ENCODE results near the gene LRMDA.

The LRMDA gene

DNA sequence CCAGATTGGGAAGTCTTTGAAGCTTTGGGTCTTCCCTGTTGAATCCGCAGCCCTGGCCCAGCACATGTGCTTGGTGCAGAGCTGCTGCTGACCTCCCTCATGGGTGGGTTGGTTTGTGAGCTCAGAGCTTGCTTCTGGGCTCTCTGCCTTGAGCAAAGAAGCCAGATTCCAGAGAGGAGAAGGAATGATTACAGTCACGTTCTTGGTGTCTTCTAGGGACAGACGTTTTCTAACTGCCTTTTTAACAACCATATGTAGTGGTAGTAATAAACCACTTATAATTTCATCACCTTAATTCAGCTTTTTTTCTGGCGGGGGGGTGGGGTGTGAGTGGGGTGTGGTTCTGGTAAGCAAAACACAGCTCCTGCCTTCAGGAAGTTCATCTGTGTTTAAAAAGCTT lies 39.5 kb downstream of the LRMDA start:
- DNase-seq (ENCODE audit: low read depth in 2 of 3, low spot score in 1 of 3): no peak

DNA sequence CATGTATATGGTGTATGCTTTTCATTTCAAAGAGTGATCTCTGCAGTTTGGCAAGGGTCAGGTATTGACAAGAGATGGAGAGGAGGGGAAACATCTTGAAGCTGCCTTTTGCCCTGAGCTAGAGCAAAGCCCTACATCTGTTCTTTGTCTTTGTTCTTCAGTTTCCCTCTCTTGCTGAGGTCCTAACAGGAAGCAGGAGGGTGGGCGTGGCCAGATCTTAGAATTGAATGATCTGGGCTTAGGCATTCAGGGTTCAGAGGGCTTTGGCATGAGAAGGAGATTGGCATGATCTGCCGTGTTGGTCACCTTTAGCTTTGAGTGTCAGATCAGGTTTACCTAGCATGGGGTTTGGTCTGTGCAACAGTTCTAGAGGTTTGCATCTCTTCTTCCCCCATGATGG lies 41.3 kb downstream of the LRMDA start:
- no peak for DNase-seq (ENCODE audit: low read depth in 2 of 3, low spot score in 1 of 3)

- DNase-seq (ENCODE audit: low read depth in 2 of 3, low spot score in 1 of 3): no peak
Observed at GRCh38 chr10:75474106-75474505, 42.7 kb downstream of the LRMDA start.

DNA sequence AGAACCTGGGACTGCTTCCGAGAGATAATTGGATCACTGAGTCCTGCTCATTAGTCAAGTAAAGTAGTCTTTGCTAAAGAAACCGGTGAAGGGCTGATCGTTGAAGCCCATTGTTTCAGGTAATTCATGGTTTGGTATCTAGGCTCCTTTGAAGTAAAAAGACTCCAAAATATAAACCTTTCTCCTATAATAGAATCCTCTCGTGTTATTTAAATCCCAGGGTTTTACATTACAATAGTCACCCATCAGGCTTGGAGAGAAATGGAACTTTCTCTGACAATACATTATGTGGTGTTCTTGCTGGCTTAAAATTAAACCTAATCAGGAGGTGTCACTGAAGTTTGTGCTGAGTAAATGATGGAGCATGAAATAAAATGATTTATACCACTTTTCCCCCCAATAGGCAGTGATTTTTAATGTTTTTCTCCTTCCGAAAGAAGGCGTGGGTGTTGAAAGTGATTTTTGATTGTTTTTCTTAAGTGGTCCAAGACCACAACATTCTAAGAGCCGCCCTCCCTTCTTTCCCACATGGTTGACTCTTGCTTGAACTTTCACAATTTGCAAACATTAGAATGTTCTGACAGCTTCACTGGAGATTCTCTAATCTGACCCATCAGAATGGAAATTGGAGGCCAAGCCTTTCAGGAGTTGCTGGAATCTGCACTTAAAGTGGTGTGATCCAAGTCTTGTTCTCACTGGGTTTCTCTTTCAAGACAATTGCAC lies 44.2 kb downstream of the LRMDA start:
- DNase-seq (ENCODE audit: low read depth in 2 of 3, low spot score in 1 of 3): no peak

GRCh38 chr10:75476569-75476968 lies 45.1 kb downstream of the LRMDA start:
- DNase-seq (ENCODE audit: low read depth in 2 of 3, low spot score in 1 of 3): no peak

DNA sequence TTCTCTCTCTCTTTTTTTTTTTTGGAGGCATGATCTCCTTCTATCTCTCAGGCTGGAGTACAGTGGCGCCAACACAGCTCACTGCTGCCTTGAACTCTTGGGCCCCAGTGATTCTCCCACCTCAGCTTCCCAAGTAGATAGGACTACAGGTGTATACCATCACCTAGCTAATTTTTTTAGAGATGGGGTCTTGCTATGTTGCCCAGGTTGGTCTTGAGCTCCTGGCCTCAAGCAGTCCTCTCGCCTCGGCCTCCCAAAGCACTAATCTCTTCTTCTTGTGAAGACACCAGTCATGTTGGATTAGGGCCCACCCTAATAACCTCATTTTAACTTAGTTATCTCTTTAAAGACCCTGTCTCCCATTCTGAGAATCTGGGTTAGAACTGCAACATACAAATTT lies 45.6 kb downstream of the LRMDA start:
- no peak for DNase-seq (ENCODE audit: low read depth in 2 of 3, low spot score in 1 of 3)

DNA sequence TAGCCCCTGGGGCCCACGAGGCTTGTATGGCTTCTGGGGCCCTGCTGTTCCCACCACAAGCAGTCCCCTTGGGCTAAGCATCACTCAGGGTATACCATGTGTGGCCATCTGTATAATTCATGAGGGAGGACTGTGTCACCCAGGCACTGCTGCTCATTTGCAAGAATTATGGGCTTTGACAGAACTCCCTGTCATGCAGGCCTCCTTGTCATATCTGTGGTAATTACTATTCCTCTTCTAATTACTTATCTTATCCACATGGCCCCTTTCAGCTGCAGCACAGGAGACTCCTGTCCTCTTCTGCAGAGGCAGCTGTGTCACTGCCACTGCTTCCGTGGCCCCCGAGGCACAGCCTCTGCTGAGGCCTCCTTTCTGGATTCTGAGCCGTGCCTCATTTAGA lies 46.3 kb downstream of the LRMDA start:
- DNase-seq (ENCODE audit: low read depth in 2 of 3, low spot score in 1 of 3): no peak

GRCh38 chr10:75480374-75480773 lies 49.0 kb downstream of the LRMDA start:
- DNase-seq (ENCODE audit: low read depth in 2 of 3, low spot score in 1 of 3): no peak

GRCh38 chr10:75483188-75483587 lies 51.8 kb downstream of the LRMDA start:
- no peak for DNase-seq (ENCODE audit: low read depth in 2 of 3, low spot score in 1 of 3)

DNA sequence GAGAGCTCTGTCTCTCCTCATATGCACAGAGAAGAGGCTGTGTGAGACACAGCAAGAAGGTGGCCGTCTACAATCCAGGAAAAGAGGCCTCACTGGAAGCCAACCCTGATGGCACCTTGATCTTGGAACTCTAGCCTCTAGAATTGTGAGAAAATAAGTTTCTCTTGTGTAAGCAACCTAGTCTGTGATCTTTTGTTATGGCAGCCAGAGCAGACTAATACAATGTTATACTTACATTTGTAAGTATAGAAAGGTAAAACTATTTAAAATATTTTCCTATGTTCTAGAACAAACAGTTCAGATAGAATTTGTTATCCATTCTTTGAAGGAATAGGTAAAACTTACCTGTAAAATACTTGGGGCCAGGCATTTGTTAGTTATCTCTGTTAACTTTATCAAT lies 53.3 kb downstream of the LRMDA start:
- DNase-seq (ENCODE audit: low read depth in 2 of 3, low spot score in 1 of 3): no peak

DNA sequence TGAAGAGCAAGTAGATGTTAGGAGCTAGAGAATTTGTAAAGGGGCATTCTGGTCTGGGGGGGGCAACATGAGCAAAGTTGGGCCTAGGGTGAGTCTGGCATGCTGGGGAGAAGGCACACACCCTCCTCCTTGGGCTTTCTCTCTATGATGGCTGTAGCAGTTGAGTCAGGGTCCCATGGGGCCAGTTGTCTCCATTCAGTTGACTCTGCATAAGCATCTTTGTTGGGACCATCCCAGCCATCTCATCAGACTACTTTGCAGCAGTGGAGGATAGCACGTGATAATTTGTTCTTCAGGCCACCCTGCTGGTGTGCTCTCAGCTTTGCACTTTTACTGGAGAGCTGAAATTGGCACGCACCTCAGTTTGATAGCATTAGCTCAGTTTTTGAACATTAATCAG lies 55.2 kb downstream of the LRMDA start:
- no peak for DNase-seq (ENCODE audit: low read depth in 2 of 3, low spot score in 1 of 3)

DNA sequence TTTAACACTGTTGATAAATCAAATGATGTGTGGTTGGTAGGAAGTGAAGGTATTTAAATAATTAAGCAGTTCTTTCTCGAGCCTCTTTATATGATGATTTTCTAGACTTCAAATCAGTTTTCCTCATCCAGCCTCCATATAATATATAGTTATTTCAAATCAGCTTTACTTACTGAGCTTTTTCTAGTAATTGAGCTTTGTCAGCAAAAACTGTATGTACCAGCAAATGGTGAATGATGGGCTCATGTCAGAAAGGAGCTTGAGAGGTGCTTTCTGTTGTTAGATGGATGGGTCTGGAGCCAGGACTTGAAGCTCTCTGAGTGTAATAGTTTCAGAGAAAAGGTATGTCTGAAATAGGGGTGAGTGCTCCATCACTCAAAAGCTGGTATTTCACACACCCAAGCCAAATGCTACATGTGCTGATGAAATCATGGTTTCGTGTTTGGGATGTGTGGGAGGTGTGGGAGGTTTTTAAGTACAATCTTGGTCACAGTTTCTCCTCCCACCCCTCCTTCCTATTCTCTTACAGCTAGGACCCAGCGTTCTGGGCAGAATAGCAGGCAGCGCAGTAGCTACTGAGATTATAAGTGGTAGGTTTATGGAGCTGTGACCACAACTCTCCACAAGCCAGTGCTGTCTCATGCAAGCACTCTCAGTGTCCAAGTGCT lies 55.8 kb downstream of the LRMDA start:
- DNase-seq (ENCODE audit: low read depth in 2 of 3, low spot score in 1 of 3): no peak

DNA sequence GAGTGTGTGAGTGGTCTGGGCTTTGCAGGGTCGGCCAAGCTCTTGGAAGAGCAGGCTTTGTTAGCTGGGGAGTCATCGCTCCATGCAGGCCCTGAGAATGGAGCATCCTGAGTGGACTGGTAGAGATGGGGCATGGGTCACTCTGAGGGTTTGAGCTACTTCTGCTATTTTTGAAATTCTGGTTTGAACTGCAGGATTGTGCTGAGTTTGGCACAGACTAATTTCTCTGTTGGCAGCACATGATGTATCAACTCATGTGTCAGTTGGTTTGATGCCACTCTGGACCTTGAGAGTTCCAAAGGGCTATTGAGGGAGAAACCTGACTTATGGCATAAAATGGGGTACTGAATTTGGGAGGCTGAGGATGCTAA lies 56.3 kb downstream of the LRMDA start:
- no peak for DNase-seq (ENCODE audit: low read depth in 2 of 3, low spot score in 1 of 3)

DNA sequence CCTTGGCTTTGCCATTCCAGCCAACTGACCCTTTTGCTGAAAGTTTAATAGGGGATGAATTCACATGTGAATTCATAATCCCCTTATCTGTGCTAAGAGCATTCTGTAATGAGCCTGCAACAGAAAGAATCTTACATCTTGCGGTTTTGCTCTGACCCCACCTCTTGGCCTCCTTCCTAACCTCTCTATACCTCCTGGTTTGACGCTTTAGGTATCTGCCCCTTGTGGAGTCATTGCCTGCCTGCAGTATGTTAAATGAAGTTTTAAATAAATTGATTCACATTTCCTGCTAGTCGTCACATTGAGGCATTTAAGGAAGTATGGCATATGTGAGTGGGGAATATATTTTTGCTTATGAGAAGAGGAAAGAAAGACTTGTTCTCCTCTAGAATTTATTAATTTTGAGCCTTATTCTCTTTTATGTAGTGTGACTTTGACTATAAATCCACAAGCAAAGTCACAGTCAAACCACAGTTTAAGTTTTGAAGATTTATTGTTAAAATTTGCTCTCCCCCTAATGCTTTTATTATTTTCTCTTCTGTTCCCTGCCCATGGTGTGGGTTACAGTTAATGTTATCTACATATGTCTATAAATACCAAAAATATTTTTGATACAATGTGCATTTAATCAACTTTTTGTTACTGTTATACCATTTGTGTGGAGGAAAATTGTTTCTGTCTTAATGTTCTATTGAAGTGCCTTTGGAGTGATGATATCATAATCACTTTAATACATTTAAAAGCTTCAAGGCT lies 60.9 kb downstream of the LRMDA start:
- no peak for DNase-seq (ENCODE audit: low read depth in 2 of 3, low spot score in 1 of 3)

DNA sequence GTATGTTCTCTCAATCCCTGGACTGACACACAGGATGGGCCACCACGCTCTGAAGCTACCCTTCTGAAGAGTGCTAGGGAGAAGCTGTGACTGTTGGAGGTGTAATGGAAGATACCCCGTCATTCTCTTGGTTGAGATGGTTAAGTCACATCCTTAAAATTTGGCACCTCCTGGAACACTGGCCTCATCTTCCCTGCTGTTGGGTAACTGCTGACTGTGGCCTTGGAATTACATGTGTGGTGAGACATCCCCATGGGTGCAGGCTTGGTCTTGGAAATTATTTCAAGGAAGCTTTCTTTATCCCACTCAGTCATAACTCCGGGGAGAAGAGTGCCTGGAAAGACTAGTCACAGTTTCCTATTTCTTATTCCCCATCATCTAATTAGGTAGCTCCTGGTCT lies 62.0 kb downstream of the LRMDA start:
- DNase-seq (ENCODE audit: low read depth in 2 of 3, low spot score in 1 of 3): no peak

DNA sequence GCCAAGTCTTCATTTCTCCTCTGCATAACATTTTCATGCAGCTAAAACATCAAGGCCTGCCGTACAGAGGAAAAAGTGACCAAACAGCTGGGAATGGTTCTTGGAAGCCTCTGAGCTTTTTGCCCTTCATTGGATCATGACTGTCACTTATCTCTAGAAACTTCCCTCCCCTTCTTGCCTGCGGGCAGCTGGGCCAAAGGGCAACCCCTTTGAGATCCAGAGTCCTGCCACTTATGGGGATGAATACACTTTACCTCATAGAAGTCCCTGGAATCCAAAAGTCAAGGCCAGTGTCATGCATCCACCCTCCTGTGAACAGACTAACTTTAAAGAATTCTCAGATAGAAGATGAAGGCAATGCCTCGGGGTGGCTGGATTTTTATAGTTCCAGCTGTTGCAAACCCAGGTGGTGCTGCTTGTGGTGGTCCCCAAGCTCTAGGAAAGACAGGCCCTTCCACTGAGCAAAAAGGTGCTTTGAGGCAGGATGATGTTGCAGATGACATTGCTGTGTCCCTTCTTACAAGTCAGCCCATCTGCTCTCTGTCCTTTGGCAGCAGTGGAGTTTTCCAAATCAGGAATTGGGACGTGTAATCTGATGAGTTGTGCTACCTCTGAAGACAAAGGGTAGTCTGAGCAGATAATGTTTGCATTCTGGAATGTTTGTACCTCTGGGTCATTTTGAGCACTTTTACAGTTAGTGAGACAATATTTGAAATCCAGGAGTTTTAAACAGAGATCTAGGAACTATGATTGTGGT lies 64.2 kb downstream of the LRMDA start:
- no peak for DNase-seq (ENCODE audit: low read depth in 2 of 3, low spot score in 1 of 3)

- DNase-seq (ENCODE audit: low read depth in 2 of 3, low spot score in 1 of 3): no peak
Observed at GRCh38 chr10:75496191-75496567, 64.8 kb downstream of the LRMDA start.

DNA sequence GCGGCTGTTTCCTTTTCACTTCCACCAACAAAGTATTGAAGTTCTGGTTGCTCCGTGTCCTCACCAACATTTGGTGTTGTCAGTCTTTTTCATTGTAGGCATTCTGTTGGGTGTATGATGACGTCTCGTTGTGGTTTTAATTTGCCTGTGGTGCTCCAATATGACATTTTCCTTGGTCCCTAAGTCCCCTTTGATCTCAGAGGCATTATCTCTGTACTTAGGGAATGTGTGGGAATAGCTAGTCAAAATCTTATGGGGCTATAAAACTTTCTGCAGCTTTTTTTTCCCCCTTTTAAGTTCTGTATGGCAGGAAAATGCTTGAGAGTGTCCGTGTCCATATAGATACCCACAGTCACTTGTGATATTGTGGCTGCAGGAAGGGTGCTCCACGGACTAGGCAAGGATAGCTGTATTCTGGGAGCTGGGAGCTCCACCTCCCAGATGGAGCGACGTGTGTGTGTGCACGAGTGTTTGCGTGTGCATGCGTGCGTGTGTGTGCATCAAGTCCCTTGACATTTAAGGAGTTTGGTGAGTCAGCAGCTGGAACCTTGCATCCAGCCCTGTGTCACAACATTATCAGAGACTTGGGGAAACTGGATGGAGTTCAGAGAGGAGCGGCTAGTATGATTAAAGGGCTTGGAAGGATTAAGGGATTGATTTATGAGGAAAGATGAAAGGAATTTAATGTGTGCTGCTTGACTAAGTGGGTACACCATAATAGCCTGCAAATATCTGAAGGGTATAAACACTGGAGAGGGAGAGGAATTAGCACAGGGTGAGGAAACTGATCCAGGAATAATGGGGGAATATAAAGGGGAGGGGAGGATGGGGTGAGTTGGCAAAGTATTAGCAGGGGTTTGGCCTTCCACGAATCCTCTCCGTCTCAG lies 66.8 kb downstream of the LRMDA start:
- DNase-seq (ENCODE audit: low read depth in 2 of 3, low spot score in 1 of 3): no peak

- DNase-seq (ENCODE audit: low read depth in 2 of 3, low spot score in 1 of 3): no peak
Observed at GRCh38 chr10:75498884-75499350, 67.5 kb downstream of the LRMDA start.

DNA sequence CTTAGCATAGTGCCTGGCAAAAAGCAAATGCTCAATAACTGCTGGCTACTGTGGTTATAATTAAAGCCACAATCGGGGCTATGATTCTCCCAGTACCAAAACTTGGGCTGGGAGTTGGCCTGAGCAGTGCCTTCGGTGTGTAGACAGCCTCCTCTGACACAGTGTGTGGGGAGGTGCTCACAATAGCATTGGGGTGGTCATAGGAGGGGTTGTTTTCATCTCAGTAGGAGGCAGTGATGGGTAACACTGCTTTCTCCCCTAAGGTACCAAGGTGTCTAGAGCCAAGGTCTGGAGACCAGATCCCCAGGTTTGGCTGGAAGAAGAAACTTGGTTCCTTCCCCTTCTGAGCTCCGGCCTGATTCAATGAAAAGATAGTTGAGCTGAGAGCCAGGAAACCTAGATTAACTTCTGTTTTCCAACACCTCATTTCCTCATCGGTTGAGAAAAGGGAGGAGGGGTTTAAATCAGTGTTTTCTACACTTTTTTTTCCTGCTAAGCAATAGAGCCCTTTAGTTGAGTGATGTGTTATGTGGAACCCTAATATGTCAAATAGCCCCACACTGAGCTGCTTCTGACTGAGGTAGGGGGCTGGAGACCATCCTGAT lies 68.2 kb downstream of the LRMDA start:
- DNase-seq (ENCODE audit: low read depth in 2 of 3, low spot score in 1 of 3): no peak

Measured in stimulated activated CD4-positive, alpha-beta T cell treated with anti-CD3 and anti-CD28 coated beads, Interleukin-12 subunit alpha, Interleukin-12 subunit beta, amount 100 ng/mL, for 48 hours (primary cell).